Caco-2 (cell line): Measurements from ENCODE around the gene BRD7. TPM values are rescaled to one million over a fixed set of nuclear protein-coding genes. Genes with fewer than 3 reads are reported as not detected.

ENCODE experiments used
- BruUV-seq: library from RNA; stranded (reverse); fragments of 400-500 nt; replicated peaks from 2 replicates; lab custom pipeline; 2021; lab: Mats Ljungman, UMichigan
- CTCF ChIA-PET: fragments of 300-600 bp; sonication (Branson Sonifier 250); formaldehyde crosslinking; loops from one replicate; lab custom pipeline; 2022; ENCODE audit warnings: antibody characterized with exemption; lab: Charles Lee
- POLR2A ChIA-PET: fragments of 300-600 bp; sonication (Branson Sonifier 250); formaldehyde crosslinking; loops from one replicate; lab custom pipeline; 2022; ENCODE audit warnings: antibody characterized with exemption; lab: Charles Lee
- DNase-seq, 2 experiments: peaks; one replicate each; pipeline versions ENCODE4 v3.0.0 to v3.0.0-alpha.2; 2020 to 2022
- H3K27me3 ChIP-seq: replicated peaks from 2 replicates; pipeline ENCODE4 v1.6.0; 2011; ENCODE audit warnings: low read length; ENCODE audit not compliant: control insufficient read depth, insufficient read depth
- H3K36me3 ChIP-seq: 2 replicates; pipeline ENCODE4 v1.5.1; 2011; ENCODE audit warnings: low read length; ENCODE audit not compliant: control insufficient read depth, insufficient read depth
- H3K4me1 ChIP-seq: fragments of 250-450 bp; sonication (Bioruptor Pico); 2 replicates; pipeline ENCODE4 v1.5.1; 2020; ENCODE audit warnings: mild to moderate bottlenecking
- H3K4me3 ChIP-seq: 2 replicates; pipeline ENCODE4 v1.5.1; 2011; ENCODE audit warnings: low read depth, mild to moderate bottlenecking, control low read depth, low read length
- H3K9me3 ChIP-seq: fragments of 250-450 bp; sonication (Bioruptor Pico); 2 replicates; pipeline ENCODE4 v1.5.1; 2020; ENCODE audit warnings: mild to moderate bottlenecking, moderate library complexity
- H3K27ac Mint-ChIP-seq: one replicate; pipeline ENCODE4 v1.8.0; 2022; ENCODE audit warnings: mixed read lengths; ENCODE audit not compliant: unreplicated experiment
- H3K27me3 Mint-ChIP-seq: one replicate; pipeline ENCODE4 v1.8.0; 2022; ENCODE audit warnings: mixed read lengths; ENCODE audit not compliant: insufficient read depth, unreplicated experiment
- H3K36me3 Mint-ChIP-seq: one replicate; pipeline ENCODE4 v1.8.0; 2022; ENCODE audit warnings: mild to moderate bottlenecking, mixed read lengths; ENCODE audit not compliant: insufficient read depth, unreplicated experiment
- H3K4me1 Mint-ChIP-seq: one replicate; pipeline ENCODE4 v1.8.0; 2022; ENCODE audit warnings: low read depth, mixed read lengths; ENCODE audit not compliant: unreplicated experiment
- H3K4me3 Mint-ChIP-seq: one replicate; pipeline ENCODE4 v1.8.0; 2022; ENCODE audit warnings: mild to moderate bottlenecking, moderate library complexity, mixed read lengths; ENCODE audit not compliant: unreplicated experiment
- H3K9me3 Mint-ChIP-seq: one replicate; pipeline ENCODE4 v1.8.0; 2022; ENCODE audit warnings: mixed read lengths; ENCODE audit not compliant: unreplicated experiment
- CTCF ChIP-seq, 2 experiments: fragments of 200-600 bp in 1 of 2; IDR thresholded peaks; 1 replicate in 1 of 2; 2 replicates in 1 of 2; pipeline versions ENCODE4 v1.5.1 to v1.8.0; 2011 to 2022; ENCODE audit warnings: antibody characterized with exemption in 1 of 2, control low read depth in 1 of 2, inconsistent platforms in 1 of 2, low read depth in 1 of 2, low read length in 1 of 2, mild to moderate bottlenecking in 1 of 2, moderate library complexity in 1 of 2; ENCODE audit not compliant: insufficient read depth in 1 of 2, severe bottlenecking in 1 of 2, unreplicated experiment in 1 of 2
- intact Hi-C: fragments of 100-400 bp; cut with micrococcal nuclease; formaldehyde crosslinking; loops from one replicate; pipeline ENCODE4 v1.10.0; 2022; ENCODE audit not compliant: unreplicated experiment
- total RNA-seq: library from RNA; stranded (reverse); gene quantifications from 2 replicates; pipeline ENCODE4 v1.2.3, GENCODE V29; 2022

Gene BRD7
- total RNA-seq, 1 experiment from 2014 or later, result 170 TPM

GRCh38 chr16:50289950-50290764 lies 78.6 kb downstream of the BRD7 start:
- no peaks in the 10 kb centered on the region for H3K4me1 ChIP-seq

GRCh38 chr16:50288920-50289319 lies 79.9 kb downstream of the BRD7 start:
- no peak overlapping the region for H3K4me3 Mint-ChIP-seq
- H3K27me3 Mint-ChIP-seq, result no peaks in the 10 kb centered on the region
- Histone ChIP-seq H3K36me3 (no peaks in the 10 kb centered on the region), H3K27me3 (no peaks in the 10 kb centered on the region), H3K4me3 (no peak overlapping the region), H3K9me3 (0 out of 2 replicates have a peak, but pooled peaks cover 3% of the 10 kb centered on the region), H3K4me1 (no peaks in the 10 kb centered on the region)
- TF ChIP-seq CTCF (IDR thresholded peaks at IDR 0.05; ENCODE audit: insufficient read depth in 1 of 2, low read depth in 1 of 2, low read length in 1 of 2, severe bottlenecking in 1 of 2, unreplicated experiment in 1 of 2), result no peak
- H3K9me3 Mint-ChIP-seq, result no peaks in the 10 kb centered on the region
- POLR2A ChIA-PET, result no interaction called here
- no peak overlapping the region for H3K27ac Mint-ChIP-seq
- no peak for DNase-seq
- no TSS peak for BruUV-seq
- H3K36me3 Mint-ChIP-seq, result peaks cover 20% of the 10 kb centered on the region
- CTCF ChIA-PET, result no interaction called here
- H3K4me1 Mint-ChIP-seq, result peaks cover 4% of the 10 kb centered on the region
- intact Hi-C loops, result no loop called here

More at GRCh38 chr16:50289950-50290764, 78.6 kb downstream of the BRD7 start:
- peaks cover 4% of the 10 kb centered on the region for H3K4me1 Mint-ChIP-seq
- intact Hi-C loops, result no loop called here
- no peaks in the 10 kb centered on the region for H3K9me3 Mint-ChIP-seq
- no peak overlapping the region for H3K27ac Mint-ChIP-seq
- CTCF ChIA-PET, result no interaction called here
- no peak overlapping the region for H3K4me3 Mint-ChIP-seq
- 0 out of 2 replicates have a peak, but pooled peaks cover 3% of the 10 kb centered on the region for H3K9me3 ChIP-seq
- H3K4me3 ChIP-seq, result no peak overlapping the region
- H3K27me3 Mint-ChIP-seq, result no peaks in the 10 kb centered on the region
- H3K36me3 ChIP-seq, result no peaks in the 10 kb centered on the region
- peaks cover 15% of the 10 kb centered on the region for H3K36me3 Mint-ChIP-seq
- POLR2A ChIA-PET, result no interaction called here
- no peaks in the 10 kb centered on the region for H3K27me3 ChIP-seq
- BruUV-seq, result no TSS peak
- DNase-seq, result no peak
- TF ChIP-seq CTCF (IDR thresholded peaks at IDR 0.05; ENCODE audit: insufficient read depth in 1 of 2, low read depth in 1 of 2, low read length in 1 of 2, severe bottlenecking in 1 of 2, unreplicated experiment in 1 of 2), result no peak

- no peaks in the 10 kb centered on the region for H3K27me3 ChIP-seq
- ChIA-PET CTCF (interaction anchor here (0.6 kb wide), 1 partner anchor 26 kb away, joined by 4 read pairs; no protein-coding TSS in a partner anchor), POLR2A (no interaction called here)
- peaks cover 4% of the 10 kb centered on the region for H3K4me1 Mint-ChIP-seq
- TF ChIP-seq CTCF (IDR thresholded peaks at IDR 0.05; ENCODE audit: insufficient read depth in 1 of 2, low read depth in 1 of 2, low read length in 1 of 2, severe bottlenecking in 1 of 2, unreplicated experiment in 1 of 2), result no peak
- H3K27ac Mint-ChIP-seq, result no peak overlapping the region
- no peaks in the 10 kb centered on the region for H3K27me3 Mint-ChIP-seq
- intact Hi-C loops, result no loop called here
- H3K9me3 ChIP-seq, result 0 out of 2 replicates have a peak, but pooled peaks cover 3% of the 10 kb centered on the region
- H3K4me3 ChIP-seq, result no peak overlapping the region
- peaks cover 20% of the 10 kb centered on the region for H3K36me3 Mint-ChIP-seq
- H3K36me3 ChIP-seq, result no peaks in the 10 kb centered on the region
- H3K9me3 Mint-ChIP-seq, result no peaks in the 10 kb centered on the region
- BruUV-seq, result no TSS peak
- H3K4me3 Mint-ChIP-seq, result no peak overlapping the region
- no peaks in the 10 kb centered on the region for H3K4me1 ChIP-seq
- DNase-seq, result no peak
Measured at GRCh38 chr16:50288026-50288425, 80.8 kb downstream of the BRD7 start.
